Epithelial cell of proximal tubule (primary cell): Measurements from ENCODE around the gene HES6. TPM values are rescaled to one million over a fixed set of nuclear protein-coding genes. Genes with fewer than 3 reads are reported as not detected.

Source experiments
- DNase-seq: peaks from one replicate; pipeline ENCODE4 v3.0.0-alpha.2; 2011; ENCODE audit warnings: low read depth
- H3K4me3 ChIP-seq: 2 replicates; pipeline ENCODE4 v1.5.1; 2011; ENCODE audit warnings: low read depth, mild to moderate bottlenecking, low read length
- CTCF ChIP-seq: conservative IDR thresholded peaks from 2 replicates; pipeline ENCODE4 v1.5.1; 2012; ENCODE audit warnings: low read depth, mild to moderate bottlenecking, low read length
- total RNA-seq: library from RNA; depleted of rRNA; stranded (reverse); fragments of >200 nt; gene quantifications from 2 replicates; pipeline ENCODE4 v1.2.3, GENCODE V29; 2015

The HES6 gene
- total RNA-seq, 1 donor from 2014 or later, result 25.5 TPM

GRCh38 chr2:238238766-238239542 lies 884 bp downstream of the HES6 start:
- DNase-seq, result no peak
- peak overlapping the region; percentile 21 for H3K4me3 ChIP-seq
- TF ChIP-seq CTCF, result no peak

- no peak for TF ChIP-seq CTCF
- no peak overlapping the region for H3K4me3 ChIP-seq
- DNase-seq, result no peak
These were observed 1.5 kb downstream of the HES6 start for GRCh38 chr2:238238311-238238765.

GRCh38 chr2:238237431-238238135 lies 2.3 kb downstream of the HES6 start:
- no peak overlapping the region for H3K4me3 ChIP-seq
- TF ChIP-seq CTCF, result no peak
- DNase-seq, result no peak

GRCh38 chr2:238236571-238236970 lies 3.3 kb downstream of the HES6 start:
- no peak for DNase-seq
- TF ChIP-seq CTCF, result no peak
- no peak overlapping the region for H3K4me3 ChIP-seq

GRCh38 chr2:238235856-238236255 lies 4.0 kb downstream of the HES6 start:
- no peak overlapping the region for H3K4me3 ChIP-seq
- DNase-seq, result no peak
- TF ChIP-seq CTCF, result no peak

GRCh38 chr2:238235331-238235732 lies 4.5 kb downstream of the HES6 start:
- no peak for DNase-seq
- no peak overlapping the region for H3K4me3 ChIP-seq
- no peak for TF ChIP-seq CTCF
